Stomach smooth muscle (tissue), 2 donors: ENCODE data around the gene CST8.

Experiments used
- H3K27ac ChIP-seq: one replicate; pipeline ENCODE4 v1.7.0; 2013; ENCODE audit warnings: mild to moderate bottlenecking, low read length, inconsistent platforms
- H3K27me3 ChIP-seq, 2 donors: one replicate each; pipeline ENCODE4 v1.7.0; 2013; ENCODE audit warnings: low read length in 2 of 2; ENCODE audit not compliant: insufficient read depth in 2 of 2, control insufficient read depth in 1 of 2
- H3K36me3 ChIP-seq, 2 donors: one replicate each; pipeline ENCODE4 v1.7.0; 2013; ENCODE audit warnings: low read length in 2 of 2; ENCODE audit not compliant: control insufficient read depth in 2 of 2, insufficient read depth in 2 of 2
- H3K4me1 ChIP-seq: one replicate; pipeline ENCODE4 v1.7.0; 2013; ENCODE audit warnings: low read length; ENCODE audit not compliant: control insufficient read depth, insufficient read depth
- H3K4me3 ChIP-seq, 2 donors: one replicate each; pipeline ENCODE4 v1.7.0; 2013; ENCODE audit warnings: low read length in 2 of 2
- H3K9ac ChIP-seq, 2 donors: one replicate each; pipeline ENCODE4 v1.7.0; 2013; ENCODE audit warnings: low read length in 2 of 2, mild to moderate bottlenecking in 1 of 2
- H3K9me3 ChIP-seq, 2 donors: one replicate each; pipeline ENCODE4 v1.7.0; 2013; ENCODE audit warnings: low read length in 2 of 2; ENCODE audit not compliant: control insufficient read depth in 2 of 2
- donor health status: healthy.
- donor health status: Pancreatic carcinoma.

CST8 gene, protein sequence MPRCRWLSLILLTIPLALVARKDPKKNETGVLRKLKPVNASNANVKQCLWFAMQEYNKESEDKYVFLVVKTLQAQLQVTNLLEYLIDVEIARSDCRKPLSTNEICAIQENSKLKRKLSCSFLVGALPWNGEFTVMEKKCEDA

DNA sequence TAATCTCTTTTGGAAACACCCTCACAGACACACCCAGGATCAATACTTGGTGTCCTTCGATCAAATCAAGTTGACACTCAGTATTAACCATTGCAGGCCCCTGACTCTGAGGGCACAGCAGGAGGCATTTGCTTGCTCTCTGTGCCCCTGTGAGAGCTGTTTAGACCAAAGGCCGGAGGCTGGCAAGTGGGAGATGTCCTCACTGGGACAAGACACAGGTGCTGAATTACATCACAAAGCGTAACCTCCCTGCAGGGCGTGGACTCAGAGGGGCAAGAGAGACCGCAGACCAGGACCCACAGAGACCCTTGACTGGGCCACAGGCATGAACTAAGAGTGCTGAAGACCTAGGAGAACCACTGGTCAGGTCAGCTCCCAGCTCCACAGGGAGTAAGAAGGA lies at the start of gene CST8:
Gene CST8 (plus strand): TSS at position 301 of the 400 bp plus-strand sequence. CDS start 551 bp downstream, outside the sequence.
- Histone ChIP-seq H3K4me3 (no peak within 1 kb of the TSS), H3K9ac (no peak within 1 kb of the TSS), H3K36me3 (no peaks in the 10 kb centered on the region), H3K9me3 (peaks cover 0 to 4% of the 10 kb centered on the region in 2 donors), H3K4me1 (no peaks in the 10 kb centered on the region), H3K27me3 (no peaks in the 10 kb centered on the region), H3K27ac (no peak within 1 kb of the TSS)

DNA sequence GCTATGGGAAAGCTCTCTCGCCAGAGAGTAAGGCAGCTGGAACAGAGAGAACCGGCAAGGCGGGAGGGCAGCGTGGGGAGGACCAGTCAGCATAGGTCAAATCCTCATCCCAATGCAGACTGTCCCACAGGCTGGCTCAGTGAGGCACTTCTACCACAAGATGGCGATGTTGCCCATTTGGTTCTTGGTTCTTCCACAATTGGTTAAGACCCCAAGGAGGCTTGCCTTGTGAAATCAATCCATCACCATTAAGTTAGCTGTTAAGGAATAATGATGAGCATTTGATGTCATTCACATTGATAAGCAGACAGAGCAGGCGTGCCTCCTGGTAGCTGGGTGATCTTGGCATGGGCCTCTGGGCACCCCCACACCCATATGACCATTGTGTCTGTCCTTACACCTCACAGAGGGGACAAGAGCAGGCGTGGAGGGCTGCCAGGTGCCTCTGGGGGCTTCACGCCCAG lies 49.0 kb upstream of the CST8 start:
- no peaks in the 10 kb centered on the region for H3K36me3 ChIP-seq

DNA sequence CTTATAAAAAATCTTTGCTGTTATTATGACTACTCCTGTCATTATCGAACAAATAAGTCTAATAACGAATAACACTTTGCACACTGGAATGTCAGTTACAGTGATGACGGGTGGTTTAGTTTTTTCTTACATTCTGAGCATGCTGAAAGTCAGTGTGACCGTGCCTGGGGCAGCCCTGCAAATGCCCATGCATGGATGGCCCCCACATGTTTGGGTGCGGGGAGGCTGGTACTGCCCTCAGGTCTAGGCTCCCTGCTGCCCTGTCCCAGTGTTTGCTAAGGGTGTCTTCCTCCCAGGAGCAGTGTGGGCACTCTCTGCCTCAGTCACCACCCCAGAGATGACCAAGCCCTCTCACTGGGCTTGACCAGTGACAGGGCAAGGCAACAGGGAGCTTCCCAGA lies 48.5 kb upstream of the CST8 start:
- no peaks in the 10 kb centered on the region for H3K9me3 ChIP-seq
- H3K36me3 ChIP-seq = no peaks in the 10 kb centered on the region
- no peak overlapping the region for H3K27ac ChIP-seq
- H3K27me3 ChIP-seq = no peaks in the 10 kb centered on the region
- H3K4me3 ChIP-seq = no peak overlapping the region
- no peaks in the 10 kb centered on the region for H3K4me1 ChIP-seq
- no peak overlapping the region for H3K9ac ChIP-seq

More for the DNA sequence above, 49.0 kb upstream of the CST8 start:
- no peaks in the 10 kb centered on the region for H3K27me3 ChIP-seq
- no peak overlapping the region for H3K4me3 ChIP-seq
- no peaks in the 10 kb centered on the region for H3K4me1 ChIP-seq
- no peaks in the 10 kb centered on the region for H3K9me3 ChIP-seq
- H3K27ac ChIP-seq = no peak overlapping the region
- H3K9ac ChIP-seq = no peak overlapping the region

DNA sequence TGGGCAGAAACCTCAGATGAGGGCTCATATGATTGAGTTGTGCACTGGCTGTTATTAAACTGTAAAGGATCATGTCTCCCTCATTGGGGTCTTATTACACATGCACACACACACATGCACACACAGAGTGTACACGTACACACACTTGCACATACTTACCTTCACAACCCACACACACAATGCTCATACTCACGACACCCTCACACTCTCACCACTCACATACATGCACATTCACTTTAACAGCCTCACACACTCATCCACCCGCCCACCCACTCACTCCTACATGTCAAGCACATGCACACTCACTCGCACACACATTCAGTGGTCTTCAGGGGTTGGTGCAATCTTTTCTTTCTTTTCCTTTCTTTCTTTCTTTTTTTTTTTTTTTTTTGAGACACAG lies 46.1 kb upstream of the CST8 start:
- no peak overlapping the region for H3K27ac ChIP-seq
- no peaks in the 10 kb centered on the region for H3K9me3 ChIP-seq
- H3K4me3 ChIP-seq = no peak overlapping the region
- H3K9ac ChIP-seq = no peak overlapping the region
- no peaks in the 10 kb centered on the region for H3K4me1 ChIP-seq
- H3K36me3 ChIP-seq = no peaks in the 10 kb centered on the region
- no peaks in the 10 kb centered on the region for H3K27me3 ChIP-seq

DNA sequence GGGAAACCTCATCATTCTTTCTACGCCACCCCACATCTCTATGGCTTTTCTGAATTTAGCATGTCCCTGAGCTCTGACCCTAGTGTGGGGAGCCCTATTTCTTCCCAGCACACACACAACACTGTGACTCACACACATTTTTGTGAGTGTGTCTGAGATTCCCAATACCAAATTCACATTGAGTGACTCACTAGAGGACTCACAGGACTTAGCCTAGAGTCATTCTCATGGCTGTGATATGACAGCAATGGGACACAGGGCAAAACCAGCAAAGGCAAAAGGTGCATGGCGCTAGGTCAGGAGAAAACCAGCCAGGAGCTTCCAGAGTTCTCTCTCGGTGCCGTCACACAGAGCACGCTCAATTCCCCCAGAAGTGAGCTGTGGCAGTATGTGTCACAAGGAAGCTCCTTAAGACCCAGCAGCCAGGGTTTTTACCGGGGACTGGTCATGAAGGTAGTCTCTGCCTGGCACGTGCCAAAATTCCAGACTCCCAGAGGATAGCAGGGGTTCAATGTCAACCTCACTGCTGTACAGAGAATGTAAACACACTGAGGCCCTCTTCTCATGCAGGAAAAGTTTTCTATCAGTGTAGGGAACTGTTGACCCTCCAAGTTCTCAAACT lies 45.2 kb upstream of the CST8 start:
- Histone ChIP-seq H3K9me3 (no peaks in the 10 kb centered on the region), H3K4me3 (no peak overlapping the region), H3K9ac (no peak overlapping the region), H3K4me1 (no peaks in the 10 kb centered on the region), H3K36me3 (no peaks in the 10 kb centered on the region), H3K27me3 (no peaks in the 10 kb centered on the region), H3K27ac (no peak overlapping the region)

DNA sequence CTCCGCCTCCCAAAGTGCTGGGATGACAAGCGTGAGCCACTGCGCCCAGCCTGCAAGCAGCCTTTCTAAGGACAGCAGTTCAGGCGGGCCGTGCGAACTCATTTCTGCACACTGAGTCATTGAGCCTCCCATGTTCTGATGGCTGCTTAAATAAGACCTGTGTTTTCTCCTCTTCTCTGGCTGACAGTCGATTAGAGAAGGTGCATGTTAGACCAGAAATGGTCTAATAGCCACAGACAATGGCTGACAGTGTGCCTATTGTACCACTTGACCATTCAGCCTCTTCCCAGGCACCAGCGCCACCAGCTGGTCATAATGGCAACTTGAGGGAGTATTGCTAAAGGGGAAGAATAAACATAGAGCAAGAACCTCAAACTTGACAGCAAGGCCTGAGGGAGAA lies 44.4 kb upstream of the CST8 start:
- H3K4me3 ChIP-seq = no peak overlapping the region
- H3K27me3 ChIP-seq = no peaks in the 10 kb centered on the region
- H3K9me3 ChIP-seq = no peaks in the 10 kb centered on the region
- no peaks in the 10 kb centered on the region for H3K4me1 ChIP-seq
- H3K36me3 ChIP-seq = no peaks in the 10 kb centered on the region
- H3K9ac ChIP-seq = no peak overlapping the region
- no peak overlapping the region for H3K27ac ChIP-seq

DNA sequence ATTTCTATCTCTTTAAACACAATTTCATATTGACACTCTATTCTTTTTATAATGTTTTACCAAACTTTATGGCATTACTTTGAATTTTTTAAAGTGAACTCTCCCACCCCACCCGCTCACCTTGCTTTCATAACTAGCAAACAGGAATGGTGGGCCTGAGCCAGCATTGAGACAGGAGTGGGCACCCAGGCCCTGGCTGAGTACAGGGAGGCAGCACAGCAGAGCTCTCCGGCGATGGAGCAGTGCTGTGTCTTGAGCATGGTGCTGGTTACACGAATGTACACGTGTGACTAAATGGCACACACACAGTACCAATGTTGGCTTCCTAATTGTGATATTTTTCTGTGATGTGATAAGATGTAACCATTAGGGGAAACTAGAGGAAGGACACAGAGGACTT lies 42.8 kb upstream of the CST8 start:
- Histone ChIP-seq H3K4me3 (no peak overlapping the region), H3K9me3 (no peaks in the 10 kb centered on the region), H3K4me1 (peaks cover 2% of the 10 kb centered on the region), H3K9ac (no peak overlapping the region), H3K36me3 (no peaks in the 10 kb centered on the region), H3K27me3 (peaks cover 0 to 2% of the 10 kb centered on the region in 2 donors), H3K27ac (no peak overlapping the region)

DNA sequence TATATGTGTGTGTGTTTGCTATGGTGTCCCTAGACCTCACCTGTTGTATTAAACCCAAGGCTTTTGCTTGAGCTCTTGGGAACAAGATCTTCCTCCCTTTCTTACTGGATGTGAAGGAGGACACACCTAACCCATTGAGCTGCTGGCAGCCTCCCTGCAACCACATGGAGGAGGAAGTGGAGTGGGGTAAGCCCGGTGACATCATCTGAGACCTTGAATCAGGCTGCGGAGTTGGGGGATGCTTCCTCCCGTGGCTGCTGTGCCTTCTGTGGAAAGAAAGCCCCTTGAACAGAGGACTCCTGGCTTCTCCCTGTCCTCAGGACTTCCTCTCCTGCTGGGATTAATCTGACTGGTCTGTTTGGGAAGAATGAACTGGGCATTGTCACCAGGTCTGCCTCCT lies 41.5 kb upstream of the CST8 start:
- peaks cover 0 to 9% of the 10 kb centered on the region in 2 donors for H3K27me3 ChIP-seq
- no peak overlapping the region for H3K4me3 ChIP-seq
- H3K36me3 ChIP-seq = no peaks in the 10 kb centered on the region
- no peaks in the 10 kb centered on the region for H3K9me3 ChIP-seq
- H3K9ac ChIP-seq = no peak overlapping the region
- H3K4me1 ChIP-seq = peaks cover 2% of the 10 kb centered on the region
- H3K27ac ChIP-seq = no peak overlapping the region

DNA sequence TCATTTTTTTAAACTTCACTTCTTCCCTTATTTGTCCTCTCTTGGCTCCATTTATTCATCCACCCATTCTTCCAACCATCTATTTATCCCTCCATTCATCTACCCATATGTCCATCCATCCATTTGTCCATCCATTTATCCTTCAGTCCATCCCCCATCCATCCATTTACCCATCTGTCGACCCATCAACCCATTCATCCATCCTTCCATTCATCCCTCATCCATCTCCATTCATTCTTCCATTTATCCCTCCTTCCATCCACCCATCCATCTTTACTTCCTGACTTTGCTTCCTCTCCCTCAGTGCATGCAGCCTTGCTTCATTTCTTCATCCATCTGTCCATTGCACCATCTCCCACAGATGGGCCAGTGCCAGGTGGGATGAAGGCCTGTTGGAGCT lies 40.0 kb upstream of the CST8 start:
- Histone ChIP-seq H3K4me3 (no peak overlapping the region), H3K4me1 (peaks cover 2% of the 10 kb centered on the region), H3K27ac (no peak overlapping the region), H3K9me3 (no peaks in the 10 kb centered on the region), H3K27me3 (peaks cover 0 to 10% of the 10 kb centered on the region in 2 donors), H3K36me3 (no peaks in the 10 kb centered on the region), H3K9ac (no peak overlapping the region)

DNA sequence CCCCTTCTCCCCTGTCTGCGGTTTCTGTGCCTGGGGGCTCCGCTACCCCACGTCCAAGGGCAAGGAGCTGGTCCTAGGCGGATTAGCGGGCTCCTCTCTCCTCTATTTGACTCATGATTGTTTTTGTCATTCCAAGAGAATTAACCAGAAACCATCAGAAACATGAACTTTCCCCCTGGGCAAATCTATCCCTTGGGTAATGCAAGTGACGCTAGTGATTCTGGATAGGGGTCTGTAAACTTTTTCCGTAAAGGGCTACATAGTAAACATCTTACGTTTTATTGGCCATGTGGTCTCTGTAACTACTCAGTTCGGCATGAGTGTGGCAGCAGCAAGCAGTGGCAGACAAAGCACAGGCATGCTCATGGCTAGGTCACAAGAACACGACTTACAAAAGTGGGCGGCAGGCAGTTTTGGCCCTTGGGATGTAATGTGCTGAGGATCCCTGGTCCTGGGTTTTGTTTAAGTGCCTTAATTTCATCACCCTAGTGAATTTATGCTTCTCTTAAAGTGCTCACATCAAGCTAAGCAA lies 38.9 kb upstream of the CST8 start:
- Histone ChIP-seq H3K36me3 (no peaks in the 10 kb centered on the region), H3K9ac (no peak overlapping the region), H3K27me3 (peaks cover 0 to 10% of the 10 kb centered on the region in 2 donors), H3K27ac (no peak overlapping the region), H3K4me1 (peaks cover 2% of the 10 kb centered on the region), H3K9me3 (no peaks in the 10 kb centered on the region), H3K4me3 (no peak overlapping the region)

DNA sequence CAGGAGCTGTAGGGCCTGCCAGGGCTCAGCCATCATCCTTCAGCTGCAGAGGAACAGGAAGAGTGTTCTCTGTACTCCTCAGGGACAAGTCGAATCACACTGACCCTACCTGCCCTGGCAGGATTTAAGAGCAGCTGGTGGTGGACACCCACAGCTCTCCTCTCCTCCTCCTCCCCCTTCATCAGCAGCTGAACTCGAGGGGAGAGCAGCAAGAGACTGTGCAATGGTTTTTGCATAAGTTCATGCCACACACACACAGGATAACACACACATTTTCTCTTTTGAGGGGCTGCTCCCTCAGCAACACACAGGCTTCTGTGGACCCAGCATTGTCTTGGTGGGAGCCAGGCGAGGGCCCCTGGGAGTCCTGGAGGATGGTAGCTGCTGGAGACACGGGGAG lies 38.1 kb upstream of the CST8 start, which contains the start of gene CST11:
Gene CST11 (minus strand): TSS at position 101 of the 400 bp plus-strand sequence. CDS start 65 bp downstream, at position 36.
- peaks cover 2% of the 10 kb centered on the region for H3K4me1 ChIP-seq
- no peaks in the 10 kb centered on the region for H3K36me3 ChIP-seq
- H3K27ac ChIP-seq = no peak within 1 kb of the TSS
- H3K27me3 ChIP-seq = peaks cover 0 to 10% of the 10 kb centered on the region in 2 donors
- H3K4me3 ChIP-seq = no peak within 1 kb of the TSS
- no peak within 1 kb of the TSS for H3K9ac ChIP-seq
- H3K9me3 ChIP-seq = no peaks in the 10 kb centered on the region
